ENCODE measurements around the gene RPN2.

GRCh38 chr20:37228082-37228481, 49.0 kb downstream of the RPN2 start:
- no peak for TF ChIP-seq CTCF (IDR thresholded peaks at IDR 0.05)
- no peak for TF ChIP-seq GABPA (IDR thresholded peaks at IDR 0.05; ENCODE audit: low read depth)
- no peak for TF ChIP-seq POLR2AphosphoS5 (IDR thresholded peaks at IDR 0.05; ENCODE audit: low read depth, low read length)
- TF ChIP-seq EP300 (IDR thresholded peaks at IDR 0.05; ENCODE audit: borderline replicate concordance in 1 of 2, low read depth in 1 of 2, low read length in 1 of 2), result no peak
- no peak for TF ChIP-seq RAD21 (IDR thresholded peaks at IDR 0.05; ENCODE audit: low read length)
- TF ChIP-seq CHD2 (IDR thresholded peaks at IDR 0.05; ENCODE audit: low read length, partially characterized antibody), result no peak
- TF ChIP-seq TCF12 (IDR thresholded peaks at IDR 0.05), result no peak
- TF ChIP-seq TAF1 (IDR thresholded peaks at IDR 0.05; ENCODE audit: borderline replicate concordance, low read depth, low read length), result no peak
- TF ChIP-seq USF2 (IDR thresholded peaks at IDR 0.05; ENCODE audit: borderline replicate concordance, low read depth, low read length), result no peak
- no peak for TF ChIP-seq SIN3A (IDR thresholded peaks at IDR 0.05; ENCODE audit: borderline replicate concordance, low read depth, low read length)
- TF ChIP-seq GATA2 (CRISPR knock-in tag; IDR thresholded peaks at IDR 0.05), result no peak
- TF ChIP-seq MAX (IDR thresholded peaks at IDR 0.05; ENCODE audit: low read depth), result no peak
- no peak for TF ChIP-seq NRF1 (IDR thresholded peaks at IDR 0.05; ENCODE audit: low read depth, low read length)
- TF ChIP-seq RFX5 (IDR thresholded peaks at IDR 0.05; ENCODE audit: low read length), result no peak
